ENCODE data around the gene CYP3A5. TPM values are rescaled to one million over a fixed set of nuclear protein-coding genes. Genes with fewer than 3 reads are reported as not detected.

The CYP3A5 gene
- total and polyA plus RNA-seq, 2 of the 13 experiments (the other 11 are each of a cell fraction or from before 2014, with no cell fraction given), result 5.7 to 9.3 TPM

- TF ChIP-seq HNF1A (IDR thresholded peaks at IDR 0.05; ENCODE audit: low read depth) (no peak), HNF1A (CRISPR knock-in tag; IDR thresholded peaks at IDR 0.05; ENCODE audit: borderline replicate concordance) (peak; percentile 64), ZNF414 (CRISPR knock-in tag; IDR thresholded peaks at IDR 0.05) (peak; percentile 56), HOXA7 (CRISPR knock-in tag; IDR thresholded peaks at IDR 0.05) (no peak), ZMAT5 (CRISPR knock-in tag; IDR thresholded peaks at IDR 0.05; ENCODE audit: borderline replicate concordance, low read depth) (0 out of 2 replicates have a peak, but pooled peaks have one; percentile 53), ZNF121 (CRISPR knock-in tag; IDR thresholded peaks at IDR 0.05) (no peak), ZNF326 (CRISPR knock-in tag; IDR thresholded peaks at IDR 0.05; ENCODE audit: borderline replicate concordance) (no peak), SATB2 (CRISPR knock-in tag; IDR thresholded peaks at IDR 0.05) (peak; percentile 92), PCBP1 (IDR thresholded peaks at IDR 0.05; ENCODE audit: borderline replicate concordance, low read depth, low read length) (peak; percentile 87; the same call in 1 of the 2 replicates), ZNF431 (CRISPR knock-in tag; IDR thresholded peaks at IDR 0.05; ENCODE audit: borderline replicate concordance, low read depth) (peak; percentile 73; the same call in 1 of the 2 replicates), HMG20B (CRISPR knock-in tag; conservative IDR thresholded peaks at IDR 0.05) (peak; percentile 33; the same call in 1 of the 2 replicates), HBP1 (CRISPR knock-in tag; IDR thresholded peaks at IDR 0.05; ENCODE audit: low read depth) (peak; percentile 81; the same call in 1 of the 2 replicates), KLF15 (CRISPR knock-in tag; IDR thresholded peaks at IDR 0.05; ENCODE audit: borderline replicate concordance) (no peak), ATF3 (CRISPR knock-in tag; IDR thresholded peaks at IDR 0.05) (peak; percentile 34; the same call in 1 of the 2 replicates), EP300 (IDR thresholded peaks at IDR 0.05; ENCODE audit: low read depth in 2 of 2, low read length in 2 of 2) (no peak), EP300 (CRISPR knock-in tag; IDR thresholded peaks at IDR 0.05; ENCODE audit: borderline replicate concordance) (0 out of 2 replicates have a peak, but pooled peaks have one; percentile 20), POLR2G (IDR thresholded peaks at IDR 0.05; ENCODE audit: low read depth, low read length) (peak; percentile 94), ZNF619 (CRISPR knock-in tag; IDR thresholded peaks at IDR 0.05) (peak; percentile 39; the same call in 1 of the 2 replicates), CBFB (CRISPR knock-in tag; IDR thresholded peaks at IDR 0.05) (peak; percentile 89)
- TF ChIP-seq, protein P1, sequence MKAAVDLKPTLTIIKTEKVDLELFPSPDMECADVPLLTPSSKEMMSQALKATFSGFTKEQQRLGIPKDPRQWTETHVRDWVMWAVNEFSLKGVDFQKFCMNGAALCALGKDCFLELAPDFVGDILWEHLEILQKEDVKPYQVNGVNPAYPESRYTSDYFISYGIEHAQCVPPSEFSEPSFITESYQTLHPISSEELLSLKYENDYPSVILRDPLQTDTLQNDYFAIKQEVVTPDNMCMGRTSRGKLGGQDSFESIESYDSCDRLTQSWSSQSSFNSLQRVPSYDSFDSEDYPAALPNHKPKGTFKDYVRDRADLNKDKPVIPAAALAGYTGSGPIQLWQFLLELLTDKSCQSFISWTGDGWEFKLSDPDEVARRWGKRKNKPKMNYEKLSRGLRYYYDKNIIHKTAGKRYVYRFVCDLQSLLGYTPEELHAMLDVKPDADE (CRISPR knock-in tag; IDR thresholded peaks at IDR 0.05), result no peak; the same call in 1 of the 2 replicates
Observed at GRCh38 chr7:99616359-99617191, 63.2 kb downstream of the CYP3A5 start, which contains the start of gene ZSCAN25 (continued).

All from HepG2 (cell line).